CD4-positive, alpha-beta T cell treated with Interleukin-1 beta for 1 hour (primary cell): ENCODE measurements around the gene TFCP2.
A peak's percentile ranks its signal among the peaks of the same experiment; 100 is the strongest.

Experiments used
- DNase-seq, 2 donors: peaks; one replicate each; pipeline ENCODE4 v3.0.0-alpha.2; 2020 to 2022

The TFCP2 gene

GRCh38 chr12:51152953-51153352 is 20.0 kb downstream of the TFCP2 start:
- DNase-seq: no peak

GRCh38 chr12:51150777-51151176 is 22.2 kb downstream of the TFCP2 start:
- no peak for DNase-seq

- no peak for DNase-seq
Measured at GRCh38 chr12:51147309-51147708, 25.6 kb downstream of the TFCP2 start.

GRCh38 chr12:51139292-51139844 is 33.6 kb downstream of the TFCP2 start:
- no peak for DNase-seq

GRCh38 chr12:51132693-51133092 is 40.2 kb downstream of the TFCP2 start:
- no peak for DNase-seq

- DNase-seq: no peak
Measured at GRCh38 chr12:51131745-51132521, 41.0 kb downstream of the TFCP2 start.

GRCh38 chr12:51128919-51129318 is 44.0 kb downstream of the TFCP2 start:
- DNase-seq: no peak

- no peak for DNase-seq
Measured at GRCh38 chr12:51127050-51127729, 45.7 kb downstream of the TFCP2 start.

GRCh38 chr12:51126297-51126696 is 46.6 kb downstream of the TFCP2 start:
- no peak for DNase-seq

GRCh38 chr12:51124504-51124903 is 48.4 kb downstream of the TFCP2 start:
- no peak for DNase-seq

GRCh38 chr12:51122844-51123243 is 50.1 kb downstream of the TFCP2 start:
- DNase-seq: no peak

- DNase-seq: no peak
Measured at GRCh38 chr12:51118706-51119105, 54.2 kb downstream of the TFCP2 start.

GRCh38 chr12:51115533-51115932 is 57.4 kb downstream of the TFCP2 start:
- DNase-seq: no peak

GRCh38 chr12:51108136-51108535 is 64.8 kb downstream of the TFCP2 start:
- DNase-seq: no peak

- DNase-seq: no peak
Measured at GRCh38 chr12:51103977-51104376, 69.0 kb downstream of the TFCP2 start.

GRCh38 chr12:51098611-51099010 is 74.3 kb downstream of the TFCP2 start:
- DNase-seq: no peak

GRCh38 chr12:51090705-51091229 is 82.2 kb downstream of the TFCP2 start:
- no peak for DNase-seq

GRCh38 chr12:51087818-51088217 is 85.1 kb downstream of the TFCP2 start:
- no peak for DNase-seq

- no peak for DNase-seq
Measured at GRCh38 chr12:51086933-51087332, 86.0 kb downstream of the TFCP2 start.

- DNase-seq: no peak
Measured at GRCh38 chr12:51085757-51086156, 87.2 kb downstream of the TFCP2 start.

GRCh38 chr12:51083126-51083833 is 89.7 kb downstream of the TFCP2 start, which contains the start of gene CSRNP2:
Gene CSRNP2 (minus strand): TSS chr12:51083596. CDS start chr12:51076561, 7,035 bp downstream.
- DNase-seq: peak; percentile 97

GRCh38 chr12:51082561-51083125 is 90.3 kb downstream of the TFCP2 start:
- DNase-seq: peak; percentile 3 to 31

GRCh38 chr12:51081421-51081820 is 91.5 kb downstream of the TFCP2 start:
- no peak for DNase-seq
